Mesenchymal stem cell (in vitro differentiated cells and primary cell): ENCODE data around the gene GLCE.
A peak's percentile ranks its signal among the peaks of the same experiment; 100 is the strongest.

ENCODE experiments used
- DNase-seq: peaks from one replicate; pipeline ENCODE4 v3.0.0-alpha.2; 2013
- H2AFZ ChIP-seq: one replicate; pipeline ENCODE4 v1.6.1; 2013; ENCODE audit warnings: low read depth, mild to moderate bottlenecking, control low read depth, inconsistent platforms, low read length, moderate library complexity
- H2AK5ac ChIP-seq: 2 replicates; pipeline ENCODE4 v1.6.1; 2013; ENCODE audit warnings: low read length, moderate library complexity, mild to moderate bottlenecking, inconsistent platforms; ENCODE audit not compliant: severe bottlenecking
- H2BK120ac ChIP-seq: one replicate; pipeline ENCODE4 v1.6.1; 2013; ENCODE audit warnings: low read depth, mild to moderate bottlenecking, inconsistent platforms, low read length, moderate library complexity
- H2BK12ac ChIP-seq, 2 experiments: one replicate each; pipeline ENCODE4 v1.6.1; 2013; ENCODE audit warnings: inconsistent platforms in 2 of 2, low read length in 2 of 2, mild to moderate bottlenecking in 2 of 2, moderate library complexity in 2 of 2, control low read depth in 1 of 2
- H2BK15ac ChIP-seq: one replicate; pipeline ENCODE4 v1.6.1; 2013; ENCODE audit warnings: mild to moderate bottlenecking, low read depth, inconsistent platforms; ENCODE audit not compliant: poor library complexity, severe bottlenecking
- H2BK5ac ChIP-seq: 2 replicates; pipeline ENCODE4 v1.6.1; 2013; ENCODE audit warnings: low read depth, mild to moderate bottlenecking, low read length, control low read depth, inconsistent platforms; ENCODE audit not compliant: poor library complexity, severe bottlenecking
- H3K14ac ChIP-seq, 2 experiments: one replicate each; pipeline ENCODE4 v1.6.1; 2013; ENCODE audit warnings: inconsistent platforms in 2 of 2, low read length in 2 of 2, control low read depth in 1 of 2, mild to moderate bottlenecking in 1 of 2, moderate library complexity in 1 of 2
- H3K18ac ChIP-seq, 2 experiments: one replicate each; pipeline ENCODE4 v1.6.1; 2013; ENCODE audit warnings: inconsistent platforms in 2 of 2, low read length in 2 of 2, control low read depth in 1 of 2, low read depth in 1 of 2, mild to moderate bottlenecking in 1 of 2
- H3K23ac ChIP-seq, 2 experiments: one replicate each; pipeline ENCODE4 v1.6.1; 2013; ENCODE audit warnings: inconsistent platforms in 2 of 2, low read length in 2 of 2, mild to moderate bottlenecking in 2 of 2, moderate library complexity in 2 of 2, control low read depth in 1 of 2
- H3K27ac ChIP-seq: 2 replicates; pipeline ENCODE4 v1.5.1; 2013; ENCODE audit warnings: mild to moderate bottlenecking, moderate library complexity, low read length, control low read depth, inconsistent platforms; ENCODE audit not compliant: poor library complexity, severe bottlenecking
- H3K27me3 ChIP-seq, 2 experiments: 2 replicates each; pipeline versions ENCODE4 v1.6.1 to v1.7.0; 2013; ENCODE audit warnings: low read length in 2 of 2, mild to moderate bottlenecking in 2 of 2, moderate library complexity in 2 of 2, control low read depth in 1 of 2, inconsistent platforms in 1 of 2; ENCODE audit not compliant: control insufficient read depth in 1 of 2, insufficient read depth in 1 of 2
- H3K36me3 ChIP-seq, 2 experiments: 2 replicates each; pipeline versions ENCODE4 v1.6.1 to v1.7.0; 2013; ENCODE audit warnings: low read length in 2 of 2, control low read depth in 1 of 2, inconsistent platforms in 1 of 2, low read depth in 1 of 2, mild to moderate bottlenecking in 1 of 2; ENCODE audit not compliant: insufficient read depth in 2 of 2, control insufficient read depth in 1 of 2
- H3K4ac ChIP-seq, 2 experiments: one replicate each; pipeline ENCODE4 v1.6.1; 2013; ENCODE audit warnings: inconsistent platforms in 2 of 2, low read length in 2 of 2, mild to moderate bottlenecking in 2 of 2, moderate library complexity in 2 of 2, control low read depth in 1 of 2, low read depth in 1 of 2
- H3K4me1 ChIP-seq: 2 replicates; pipeline ENCODE4 v1.6.1; 2013; ENCODE audit warnings: low read depth, low read length, control low read depth; ENCODE audit not compliant: control insufficient read depth, insufficient read depth
- H3K4me2 ChIP-seq: 2 replicates; pipeline ENCODE4 v1.6.1; 2013; ENCODE audit warnings: low read length, mild to moderate bottlenecking, inconsistent platforms; ENCODE audit not compliant: poor library complexity, severe bottlenecking
- H3K4me3 ChIP-seq, 2 experiments: 2 replicates each; pipeline versions ENCODE4 v1.5.1 to v1.7.0; 2013; ENCODE audit warnings: low read length in 2 of 2, mild to moderate bottlenecking in 2 of 2, control low read depth in 1 of 2, low read depth in 1 of 2; ENCODE audit not compliant: insufficient read depth in 1 of 2
- H3K79me1 ChIP-seq: replicated peaks from 2 replicates; pipeline ENCODE4 v1.6.1; 2013; ENCODE audit warnings: mild to moderate bottlenecking, control low read depth, low read length, inconsistent platforms; ENCODE audit not compliant: poor library complexity, severe bottlenecking
- H3K9ac ChIP-seq: 2 replicates; pipeline ENCODE4 v1.7.0; 2013; ENCODE audit warnings: mild to moderate bottlenecking, low read length, moderate library complexity
- H3K9me3 ChIP-seq: 2 replicates; pipeline ENCODE4 v1.7.0; 2013; ENCODE audit warnings: mild to moderate bottlenecking, low read length; ENCODE audit not compliant: control insufficient read depth
- H4K8ac ChIP-seq: one replicate; pipeline ENCODE4 v1.6.1; 2013; ENCODE audit warnings: inconsistent platforms, mild to moderate bottlenecking, low read length, moderate library complexity
- H4K91ac ChIP-seq: one replicate; pipeline ENCODE4 v1.6.1; 2013; ENCODE audit warnings: mild to moderate bottlenecking, low read length, inconsistent platforms
- WGBS: methylation state at CpG from one replicate; pipeline ENCODE4 v1.1.7; 2013; ENCODE audit warnings: mixed read lengths; 5-methylcytosine and 5-hydroxymethylcytosine counted together

GLCE gene

DNA sequence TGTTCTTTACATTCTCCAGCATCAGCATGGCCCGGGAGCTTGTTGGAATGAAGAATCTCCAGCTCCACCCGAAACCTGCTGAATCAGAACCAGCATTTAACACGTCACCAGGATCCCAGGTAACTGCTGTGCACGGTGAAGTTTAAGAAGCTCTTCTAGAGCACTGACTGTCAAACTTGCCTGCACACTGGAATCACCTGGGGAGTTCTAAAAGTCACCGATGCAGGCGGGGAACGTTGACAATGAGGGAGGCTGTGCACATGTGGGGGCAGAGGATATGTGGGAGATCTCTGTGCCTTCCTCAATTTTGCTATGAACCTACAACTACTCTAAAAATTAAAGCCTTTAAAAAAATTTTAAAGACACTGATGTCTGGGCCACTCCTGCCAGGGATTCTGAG lies 119.2 kb downstream of the GLCE start:
- Histone ChIP-seq H2AFZ (no peak overlapping the region), H2BK120ac (no peak overlapping the region), H4K91ac (no peak overlapping the region), H3K4me3 (no peak overlapping the region), H3K23ac (no peak overlapping the region), H3K27me3 (no peaks in the 10 kb centered on the region), H3K36me3 (no peaks in the 10 kb centered on the region), H3K9me3 (no peaks in the 10 kb centered on the region), H3K79me1 (no peaks in the 10 kb centered on the region), H2BK12ac (no peak overlapping the region), H3K4me1 (peaks cover 4% of the 10 kb centered on the region), H3K27ac (no peak overlapping the region), H2BK15ac (no peak overlapping the region), H3K4me2 (no peak overlapping the region), H2BK5ac (no peak overlapping the region), H2AK5ac (no peak overlapping the region), H3K14ac (no peak overlapping the region), H4K8ac (no peak overlapping the region), H3K9ac (no peak overlapping the region), H3K4ac (no peak overlapping the region), H3K18ac (no peak overlapping the region)
- 95% methylated on average over 5 of the region's 7 CpGs for WGBS
- DNase-seq = no peak

DNA sequence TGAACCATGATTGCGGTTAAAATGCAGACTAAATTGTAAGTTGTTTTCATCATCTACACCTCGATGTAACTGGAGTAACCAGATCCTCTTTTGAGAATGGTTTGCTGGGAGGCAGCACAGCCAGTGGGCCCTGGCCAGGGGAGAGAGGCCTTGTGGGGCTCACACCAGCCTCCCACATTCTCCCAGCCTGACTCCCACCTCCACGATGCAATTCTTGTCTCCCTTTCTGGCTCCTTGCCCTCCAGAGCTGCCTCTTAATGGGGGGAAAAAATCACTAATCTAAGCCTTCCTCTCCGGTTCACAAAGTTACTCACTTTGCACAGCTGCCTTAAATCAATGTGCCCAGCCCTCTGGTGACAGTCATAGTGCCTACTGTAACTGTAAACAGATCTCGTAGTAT lies 120.3 kb downstream of the GLCE start:
- H2AFZ ChIP-seq = no peak overlapping the region
- peak overlapping the region; percentile 52 for H4K8ac ChIP-seq
- no peak overlapping the region for H3K27ac ChIP-seq
- H3K23ac ChIP-seq = no peak overlapping the region
- no peak overlapping the region for H3K18ac ChIP-seq
- H3K4me2 ChIP-seq = no peak overlapping the region
- H3K79me1 ChIP-seq = no peaks in the 10 kb centered on the region
- H4K91ac ChIP-seq = no peak overlapping the region
- H2BK12ac ChIP-seq = no peak overlapping the region
- H3K14ac ChIP-seq = no peak overlapping the region
- no peaks in the 10 kb centered on the region for H3K9me3 ChIP-seq
- no peak overlapping the region for H2BK120ac ChIP-seq
- no peaks in the 10 kb centered on the region for H3K27me3 ChIP-seq
- no peak overlapping the region for H3K4me3 ChIP-seq
- no peak overlapping the region for H3K4ac ChIP-seq
- H3K9ac ChIP-seq = no peak overlapping the region
- H3K36me3 ChIP-seq = no peaks in the 10 kb centered on the region
- peaks cover 4% of the 10 kb centered on the region for H3K4me1 ChIP-seq
- no peak overlapping the region for H2BK5ac ChIP-seq
- H2BK15ac ChIP-seq = no peak overlapping the region
- no peak for DNase-seq
- WGBS = 91% methylated on average over 5 of the region's 5 CpGs
- no peak overlapping the region for H2AK5ac ChIP-seq

DNA sequence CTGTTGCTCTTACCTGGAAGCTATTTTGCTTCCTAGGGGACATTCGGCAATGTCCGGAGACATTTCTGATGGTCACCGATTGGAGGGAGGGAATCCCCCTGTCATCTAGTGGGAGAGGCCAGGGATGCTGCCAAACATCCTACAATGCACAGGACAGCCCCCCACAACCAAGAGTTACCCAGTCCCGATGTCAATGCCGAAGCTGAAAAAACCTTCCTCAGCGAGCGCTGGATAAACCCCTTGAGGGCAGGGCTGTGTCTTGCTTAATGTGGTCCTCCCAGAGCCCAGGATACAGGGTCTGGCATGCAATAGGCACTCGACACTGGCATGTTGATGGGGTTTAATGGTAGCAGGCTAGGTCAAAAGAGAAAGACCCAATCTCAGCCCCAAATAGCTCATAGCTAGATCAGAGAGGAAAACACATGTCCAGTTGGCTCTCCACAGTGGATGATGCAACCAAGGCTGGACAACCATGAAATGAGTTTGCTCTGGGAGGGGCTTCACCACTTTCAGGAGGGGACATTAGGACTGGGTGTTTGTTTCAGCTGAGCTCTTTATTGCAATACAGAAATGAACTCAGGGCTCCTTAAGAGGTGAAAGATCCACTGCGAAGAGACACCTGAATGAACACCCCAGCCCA lies 121.8 kb downstream of the GLCE start:
- no peak overlapping the region for H2BK12ac ChIP-seq
- H3K27ac ChIP-seq = no peak overlapping the region
- H2BK120ac ChIP-seq = no peak overlapping the region
- DNase-seq = no peak
- H2AFZ ChIP-seq = no peak overlapping the region
- no peaks in the 10 kb centered on the region for H3K79me1 ChIP-seq
- no peak overlapping the region for H3K4me3 ChIP-seq
- H4K8ac ChIP-seq = no peak overlapping the region
- H3K9ac ChIP-seq = no peak overlapping the region
- H2BK15ac ChIP-seq = no peak overlapping the region
- no peak overlapping the region for H3K4ac ChIP-seq
- no peak overlapping the region for H2AK5ac ChIP-seq
- H3K4me1 ChIP-seq = no peaks in the 10 kb centered on the region
- no peak overlapping the region for H4K91ac ChIP-seq
- no peaks in the 10 kb centered on the region for H3K9me3 ChIP-seq
- WGBS = 95% methylated on average over 9 of the region's 9 CpGs
- no peaks in the 10 kb centered on the region for H3K27me3 ChIP-seq
- H3K23ac ChIP-seq = no peak overlapping the region
- no peak overlapping the region for H3K4me2 ChIP-seq
- no peak overlapping the region for H3K18ac ChIP-seq
- H3K36me3 ChIP-seq = no peaks in the 10 kb centered on the region
- H3K14ac ChIP-seq = no peak overlapping the region
- no peak overlapping the region for H2BK5ac ChIP-seq

DNA sequence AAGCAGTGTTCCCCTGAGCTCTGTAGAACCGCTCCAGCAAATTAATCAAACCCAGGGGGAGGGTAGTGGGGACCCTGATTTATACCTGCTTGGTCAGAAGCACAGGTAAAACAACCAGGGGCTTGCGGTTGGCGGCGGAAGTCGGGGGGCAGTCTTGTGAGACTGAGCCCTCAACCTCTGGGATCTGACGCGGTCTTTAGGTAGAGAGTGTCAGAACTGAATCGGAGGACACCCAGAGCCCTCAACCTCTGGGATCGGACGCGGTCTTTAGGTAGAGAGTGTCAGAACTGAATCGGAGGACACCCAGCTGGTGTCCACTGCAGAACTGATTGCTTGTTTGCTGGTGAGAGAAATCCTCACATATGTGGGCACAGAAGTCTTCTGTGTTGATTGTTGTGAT lies 125.4 kb downstream of the GLCE start:
- no peaks in the 10 kb centered on the region for H3K4me1 ChIP-seq
- H3K18ac ChIP-seq = no peak overlapping the region
- H3K27ac ChIP-seq = no peak overlapping the region
- H2BK120ac ChIP-seq = no peak overlapping the region
- H3K79me1 ChIP-seq = no peaks in the 10 kb centered on the region
- no peaks in the 10 kb centered on the region for H3K9me3 ChIP-seq
- H3K23ac ChIP-seq = no peak overlapping the region
- H3K27me3 ChIP-seq = no peaks in the 10 kb centered on the region
- WGBS = 95% methylated on average over 12 of the region's 12 CpGs
- no peak overlapping the region for H3K9ac ChIP-seq
- no peak overlapping the region for H4K8ac ChIP-seq
- no peak overlapping the region for H2AK5ac ChIP-seq
- H4K91ac ChIP-seq = no peak overlapping the region
- no peak overlapping the region for H3K4me2 ChIP-seq
- H2BK5ac ChIP-seq = no peak overlapping the region
- H3K4me3 ChIP-seq = no peak overlapping the region
- no peak overlapping the region for H2BK12ac ChIP-seq
- no peak overlapping the region for H3K4ac ChIP-seq
- DNase-seq = no peak
- H3K14ac ChIP-seq = no peak overlapping the region
- no peak overlapping the region for H2BK15ac ChIP-seq
- no peaks in the 10 kb centered on the region for H3K36me3 ChIP-seq
- no peak overlapping the region for H2AFZ ChIP-seq
